Measurements from ENCODE around the gene NCOA7. TPM values are rescaled to one million over a fixed set of nuclear protein-coding genes. Genes with fewer than 3 reads are reported as not detected.

The NCOA7 gene
- total and polyA plus RNA-seq, 9 of the 15 experiments (the other 6 are each of a cell fraction or from before 2014, with no cell fraction given), result 5.8 to 14.6 (median 9.3) TPM

GRCh38 chr6:125886021-125886420 lies 95.3 kb downstream of the NCOA7 start:
- TF ChIP-seq ZNF12 (CRISPR knock-in tag; IDR thresholded peaks at IDR 0.05) (no peak), ZNF239 (CRISPR knock-in tag; IDR thresholded peaks at IDR 0.05) (no peak), POLR2B (IDR thresholded peaks at IDR 0.05; ENCODE audit: low read depth, partially characterized antibody) (no peak), TBL1XR1 (IDR thresholded peaks at IDR 0.05; ENCODE audit: low read length in 2 of 2) (no peak), TEAD2 (tag; IDR thresholded peaks at IDR 0.05) (no peak), SIRT6 (IDR thresholded peaks at IDR 0.05; ENCODE audit: low read depth, low read length) (no peak), DMBX1 (CRISPR knock-in tag; IDR thresholded peaks at IDR 0.05; ENCODE audit: borderline replicate concordance) (no peak), IFI16 (CRISPR knock-in tag; IDR thresholded peaks at IDR 0.05) (no peak), ELF4 (CRISPR knock-in tag; IDR thresholded peaks at IDR 0.05) (no peak), NCOA6 (IDR thresholded peaks at IDR 0.05) (no peak), ZNF197 (CRISPR knock-in tag; IDR thresholded peaks at IDR 0.05; ENCODE audit: low read depth) (no peak), FOXP1 (CRISPR knock-in tag; IDR thresholded peaks at IDR 0.05) (no peak), RFX7 (CRISPR knock-in tag; IDR thresholded peaks at IDR 0.05) (no peak), ZNF124 (CRISPR knock-in tag; IDR thresholded peaks at IDR 0.05) (no peak), ZKSCAN3 (CRISPR knock-in tag; IDR thresholded peaks at IDR 0.05) (no peak)
- TF ChIP-seq, protein P1, sequence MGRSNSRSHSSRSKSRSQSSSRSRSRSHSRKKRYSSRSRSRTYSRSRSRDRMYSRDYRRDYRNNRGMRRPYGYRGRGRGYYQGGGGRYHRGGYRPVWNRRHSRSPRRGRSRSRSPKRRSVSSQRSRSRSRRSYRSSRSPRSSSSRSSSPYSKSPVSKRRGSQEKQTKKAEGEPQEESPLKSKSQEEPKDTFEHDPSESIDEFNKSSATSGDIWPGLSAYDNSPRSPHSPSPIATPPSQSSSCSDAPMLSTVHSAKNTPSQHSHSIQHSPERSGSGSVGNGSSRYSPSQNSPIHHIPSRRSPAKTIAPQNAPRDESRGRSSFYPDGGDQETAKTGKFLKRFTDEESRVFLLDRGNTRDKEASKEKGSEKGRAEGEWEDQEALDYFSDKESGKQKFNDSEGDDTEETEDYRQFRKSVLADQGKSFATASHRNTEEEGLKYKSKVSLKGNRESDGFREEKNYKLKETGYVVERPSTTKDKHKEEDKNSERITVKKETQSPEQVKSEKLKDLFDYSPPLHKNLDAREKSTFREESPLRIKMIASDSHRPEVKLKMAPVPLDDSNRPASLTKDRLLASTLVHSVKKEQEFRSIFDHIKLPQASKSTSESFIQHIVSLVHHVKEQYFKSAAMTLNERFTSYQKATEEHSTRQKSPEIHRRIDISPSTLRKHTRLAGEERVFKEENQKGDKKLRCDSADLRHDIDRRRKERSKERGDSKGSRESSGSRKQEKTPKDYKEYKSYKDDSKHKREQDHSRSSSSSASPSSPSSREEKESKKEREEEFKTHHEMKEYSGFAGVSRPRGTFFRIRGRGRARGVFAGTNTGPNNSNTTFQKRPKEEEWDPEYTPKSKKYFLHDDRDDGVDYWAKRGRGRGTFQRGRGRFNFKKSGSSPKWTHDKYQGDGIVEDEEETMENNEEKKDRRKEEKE (IDR thresholded peaks at IDR 0.05; ENCODE audit: borderline replicate concordance in 1 of 2, control insufficient read depth in 1 of 2, low read depth in 2 of 2, low read length in 1 of 2), result no peak
- TF ChIP-seq, protein P2, sequence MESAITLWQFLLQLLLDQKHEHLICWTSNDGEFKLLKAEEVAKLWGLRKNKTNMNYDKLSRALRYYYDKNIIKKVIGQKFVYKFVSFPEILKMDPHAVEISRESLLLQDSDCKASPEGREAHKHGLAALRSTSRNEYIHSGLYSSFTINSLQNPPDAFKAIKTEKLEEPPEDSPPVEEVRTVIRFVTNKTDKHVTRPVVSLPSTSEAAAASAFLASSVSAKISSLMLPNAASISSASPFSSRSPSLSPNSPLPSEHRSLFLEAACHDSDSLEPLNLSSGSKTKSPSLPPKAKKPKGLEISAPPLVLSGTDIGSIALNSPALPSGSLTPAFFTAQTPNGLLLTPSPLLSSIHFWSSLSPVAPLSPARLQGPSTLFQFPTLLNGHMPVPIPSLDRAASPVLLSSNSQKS (CRISPR knock-in tag; IDR thresholded peaks at IDR 0.05), result no peak
- TF ChIP-seq, protein P3, sequence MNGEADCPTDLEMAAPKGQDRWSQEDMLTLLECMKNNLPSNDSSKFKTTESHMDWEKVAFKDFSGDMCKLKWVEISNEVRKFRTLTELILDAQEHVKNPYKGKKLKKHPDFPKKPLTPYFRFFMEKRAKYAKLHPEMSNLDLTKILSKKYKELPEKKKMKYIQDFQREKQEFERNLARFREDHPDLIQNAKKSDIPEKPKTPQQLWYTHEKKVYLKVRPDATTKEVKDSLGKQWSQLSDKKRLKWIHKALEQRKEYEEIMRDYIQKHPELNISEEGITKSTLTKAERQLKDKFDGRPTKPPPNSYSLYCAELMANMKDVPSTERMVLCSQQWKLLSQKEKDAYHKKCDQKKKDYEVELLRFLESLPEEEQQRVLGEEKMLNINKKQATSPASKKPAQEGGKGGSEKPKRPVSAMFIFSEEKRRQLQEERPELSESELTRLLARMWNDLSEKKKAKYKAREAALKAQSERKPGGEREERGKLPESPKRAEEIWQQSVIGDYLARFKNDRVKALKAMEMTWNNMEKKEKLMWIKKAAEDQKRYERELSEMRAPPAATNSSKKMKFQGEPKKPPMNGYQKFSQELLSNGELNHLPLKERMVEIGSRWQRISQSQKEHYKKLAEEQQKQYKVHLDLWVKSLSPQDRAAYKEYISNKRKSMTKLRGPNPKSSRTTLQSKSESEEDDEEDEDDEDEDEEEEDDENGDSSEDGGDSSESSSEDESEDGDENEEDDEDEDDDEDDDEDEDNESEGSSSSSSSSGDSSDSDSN (IDR thresholded peaks at IDR 0.05; ENCODE audit: borderline replicate concordance in 1 of 2, low read depth in 2 of 2, low read length in 2 of 2), result no peak
- in situ Hi-C loops (cut with MboI), result no loop called here
- H3K4me1 ChIP-seq (replicated peaks in 1 of 2; ENCODE audit: control insufficient read depth in 2 of 2, insufficient read depth in 2 of 2, low read length in 2 of 2), result peaks cover 0 to 2% of the 10 kb centered on the region in 2 experiments; a peak in 2 of 5 replicates
- 56% methylated on average over 1 of the region's 1 CpG for WGBS (ENCODE audit: insufficient coverage, low coverage, missing lambda C conversion rate)
- no peaks in the 10 kb centered on the region for H3K79me2 ChIP-seq (ENCODE audit: control insufficient read depth, insufficient read depth, low read length)
- H3K9ac ChIP-seq (ENCODE audit: insufficient read depth in 1 of 2, low read depth in 2 of 2, low read length in 2 of 2), result no peak overlapping the region
- no peaks in the 10 kb centered on the region for H3K9me1 ChIP-seq (ENCODE audit: control insufficient read depth, insufficient read depth, low read length)
- CTCF ChIA-PET (ENCODE audit: low intra/inter-chr PET ratio), result no interaction called here
- H3K27me3 ChIP-seq (ENCODE audit: control insufficient read depth in 2 of 2, insufficient read depth in 2 of 2, low read length in 2 of 2), result no peaks in the 10 kb centered on the region
- no peak for ATAC-seq
- DNase-seq (ENCODE audit: extremely low read depth in 1 of 4, low spot score in 3 of 4), result no peak
- no peak overlapping the region for H3K27ac ChIP-seq (ENCODE audit: extremely low read depth, low read depth, low read length)
- H3K4me3 ChIP-seq, result no peak overlapping the region
- POLR2A ChIA-PET, result no interaction called here
- no TSS peak for BruUV-seq (replicated peaks)
- H4K20me1 ChIP-seq (replicated peaks; ENCODE audit: control insufficient read depth, insufficient read depth, low read length), result no peaks in the 10 kb centered on the region
- H2AFZ ChIP-seq (ENCODE audit: low read depth, low read length), result no peak overlapping the region
- no peak for FAIRE-seq
- no peak overlapping the region for H3K4me2 ChIP-seq (ENCODE audit: insufficient read depth, low read length)
- no peaks in the 10 kb centered on the region for H3K9me3 ChIP-seq (replicated peaks; ENCODE audit: control insufficient read depth, insufficient read depth, low read depth, low read length)
- peaks cover 30% of the 10 kb centered on the region for H3K36me3 ChIP-seq (ENCODE audit: control insufficient read depth, insufficient read depth, low read length)
- intact Hi-C loops (cut with micrococcal nuclease), result no loop called here
